Stimulated activated CD4-positive, alpha-beta T cell treated with anti-CD3 and anti-CD28 coated beads, Interleukin-15, amount 100 ng/mL, for 1 hour (primary cell): Measurements from ENCODE around the gene OR6P1.

Source experiments
- DNase-seq, 2 donors: peaks; one replicate each; pipeline ENCODE4 v3.0.0-alpha.2; 2020; ENCODE audit warnings: low read depth in 1 of 2, low spot score in 1 of 2

OR6P1 gene

GRCh38 chr1:158520021-158520420 is 50.4 kb downstream of the OR6P1 start:
- no peak for DNase-seq

GRCh38 chr1:158516966-158517365 is 53.4 kb downstream of the OR6P1 start:
- DNase-seq: no peak
